ENCODE results near the gene LRRC53. TPM values are rescaled to one million over a fixed set of nuclear protein-coding genes. Genes with fewer than 3 reads are reported as not detected.

LRRC53 gene
- total and polyA plus RNA-seq, 2 of the 8 experiments (the other 6 are each of a cell fraction or from before 2014, with no cell fraction given) = not detected

GRCh38 chr1:74478979-74479378, 33.4 kb downstream of the LRRC53 start (continued):
- TF ChIP-seq GTF2F1 (IDR thresholded peaks at IDR 0.05; ENCODE audit: borderline replicate concordance, low read depth, low read length) (no peak), SIRT6 (IDR thresholded peaks at IDR 0.05; ENCODE audit: low read length) (no peak), FOSL1 (IDR thresholded peaks at IDR 0.05; ENCODE audit: insufficient read depth, low read depth, low read length) (no peak)

All from H1 (cell line).